ENCODE results near the gene ZNF532. TPM values are rescaled to one million over a fixed set of nuclear protein-coding genes. Genes with fewer than 3 reads are reported as not detected.
"Not testable (repeated sequence)": the region's sequence is repeated elsewhere in the genome, so short reads cannot be mapped to it uniquely, and the experiment has no call there.

ZNF532 gene
- total RNA-seq, 4 donors from 2014 or later: 16.2 to 26.9 (median 22.7) TPM

GRCh38 chr18:58823412-58823811 lies 41.3 kb upstream of the ZNF532 start:
- in situ Hi-C loops (cut with MboI; ENCODE audit: low pct_ligation_motif_present in 1 of 4, low pct_unique_long_range_greater_than_20kb in 1 of 4, low sequenced_read_pairs in 3 of 4): no loop called here
- intact Hi-C loops (cut with DNase I; ENCODE audit: low total_unique reads): no loop called here
- Histone ChIP-seq H3K9me3 (no peaks in the 10 kb centered on the region), H3K4me3 (no peak overlapping the region), H3K4me1 (no peaks in the 10 kb centered on the region), H3K36me3 (no peaks in the 10 kb centered on the region), H3K27me3 (no peaks in the 10 kb centered on the region), H3K27ac (no peak overlapping the region)
- no peak for DNase-seq
- WGBS, 2 donors (ENCODE audit: low coverage in 1 of 2): 51 to 61% methylated on average over 4 of the region's 4 CpGs
- TF ChIP-seq EP300 (IDR thresholded peaks at IDR 0.05; ENCODE audit: low read depth): no peak
- no peak for TF ChIP-seq POLR2A (IDR thresholded peaks at IDR 0.05)
- TF ChIP-seq POLR2AphosphoS5 (IDR thresholded peaks at IDR 0.05): no peak
- no peak for TF ChIP-seq CTCF (IDR thresholded peaks at IDR 0.05)

GRCh38 chr18:58826926-58827325 lies 37.8 kb upstream of the ZNF532 start:
- 80 to 93% methylated on average over 1 to 6 of the region's 6 CpGs for WGBS, 2 donors (ENCODE audit: low coverage in 1 of 2)
- H3K4me1 ChIP-seq; in situ Hi-C loops (cut with MboI; ENCODE audit: low pct_ligation_motif_present in 1 of 4, low pct_unique_long_range_greater_than_20kb in 1 of 4, low sequenced_read_pairs in 3 of 4); intact Hi-C loops (cut with DNase I; ENCODE audit: low total_unique reads); H3K36me3 ChIP-seq; H3K4me3 ChIP-seq; H3K27ac ChIP-seq; H3K27me3 ChIP-seq; H3K9me3 ChIP-seq; DNase-seq: not testable (repeated sequence)

- H3K27ac ChIP-seq: no peak overlapping the region
- TF ChIP-seq CTCF (IDR thresholded peaks at IDR 0.05) (no peak), POLR2AphosphoS5 (IDR thresholded peaks at IDR 0.05) (no peak), EP300 (IDR thresholded peaks at IDR 0.05; ENCODE audit: low read depth) (no peak), POLR2A (IDR thresholded peaks at IDR 0.05) (no peak)
Observed at GRCh38 chr18:58827428-58827827, 37.2 kb upstream of the ZNF532 start.

GRCh38 chr18:58827886-58828285 lies 36.8 kb upstream of the ZNF532 start:
- in situ Hi-C loops (cut with MboI; ENCODE audit: low pct_ligation_motif_present in 1 of 4, low pct_unique_long_range_greater_than_20kb in 1 of 4, low sequenced_read_pairs in 3 of 4): no loop called here
- intact Hi-C loops (cut with DNase I; ENCODE audit: low total_unique reads): no loop called here
- H3K27ac ChIP-seq: no peak overlapping the region

More at GRCh38 chr18:58827428-58827827, 37.2 kb upstream of the ZNF532 start:
- no peak for DNase-seq
- H3K4me3 ChIP-seq: no peak overlapping the region
- in situ Hi-C loops (cut with MboI; ENCODE audit: low pct_ligation_motif_present in 1 of 4, low pct_unique_long_range_greater_than_20kb in 1 of 4, low sequenced_read_pairs in 3 of 4) (no loop called here), intact Hi-C loops (cut with DNase I; ENCODE audit: low total_unique reads) (no loop called here)
- H3K36me3 ChIP-seq: no peaks in the 10 kb centered on the region
- H3K27me3 ChIP-seq: no peaks in the 10 kb centered on the region
- no peaks in the 10 kb centered on the region for H3K4me1 ChIP-seq
- no peaks in the 10 kb centered on the region for H3K9me3 ChIP-seq
- WGBS, 2 donors (ENCODE audit: low coverage in 1 of 2): 95% methylated on average over 5 of the region's 5 CpGs; no CpG with 5 or more reads in 1 of the 2 donors

More at GRCh38 chr18:58827886-58828285, 36.8 kb upstream of the ZNF532 start:
- Histone ChIP-seq H3K4me1 (no peaks in the 10 kb centered on the region), H3K9me3 (no peaks in the 10 kb centered on the region), H3K36me3 (no peaks in the 10 kb centered on the region), H3K27me3 (no peaks in the 10 kb centered on the region), H3K4me3 (no peak overlapping the region)
- 60 to 95% methylated on average over 1 to 24 of the region's 24 CpGs for WGBS, 2 donors (ENCODE audit: low coverage in 1 of 2)
- no peak for TF ChIP-seq POLR2AphosphoS5 (IDR thresholded peaks at IDR 0.05)
- TF ChIP-seq CTCF (IDR thresholded peaks at IDR 0.05): no peak
- TF ChIP-seq EP300 (IDR thresholded peaks at IDR 0.05; ENCODE audit: low read depth): no peak
- TF ChIP-seq POLR2A (IDR thresholded peaks at IDR 0.05): no peak
- no peak for DNase-seq
